ENCODE data around the gene WNT9B. TPM values are rescaled to one million over a fixed set of nuclear protein-coding genes. Genes with fewer than 3 reads are reported as not detected.

Gene WNT9B
- total RNA-seq, 1 experiment from 2014 or later: 0.70 TPM

DNA sequence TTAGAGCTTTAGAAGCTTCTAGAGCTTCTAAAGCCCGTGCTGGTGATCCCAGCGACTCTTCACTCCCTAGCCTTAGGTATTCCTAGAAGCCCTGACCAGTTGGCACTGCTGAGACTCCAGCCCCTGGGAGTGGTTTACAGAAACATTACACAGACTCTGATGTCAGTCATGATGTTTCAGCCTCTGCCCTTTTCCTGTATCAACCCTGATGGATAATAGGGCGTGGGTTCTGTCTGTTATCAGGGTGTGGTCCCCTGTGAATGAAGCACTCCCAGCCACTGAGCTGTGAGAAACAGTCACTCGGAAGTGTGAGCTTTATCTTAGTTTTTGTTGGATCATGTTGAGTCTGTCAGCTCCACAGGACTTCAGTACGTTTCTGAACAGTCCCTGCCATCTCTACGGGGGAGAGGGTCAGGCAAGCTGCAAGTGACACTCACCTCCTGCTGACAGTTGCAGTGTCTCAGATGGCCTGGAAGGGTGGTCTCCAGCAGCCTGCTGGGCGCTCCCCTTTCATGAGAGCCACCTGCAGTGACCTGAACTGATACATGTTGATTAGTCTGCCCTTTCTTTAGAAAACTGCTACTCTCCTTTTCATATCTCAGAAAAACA lies 84.4 kb downstream of the WNT9B start:
- no peak overlapping the region for H2BK15ac ChIP-seq (ENCODE audit: low read depth, low read length)
- TF ChIP-seq, protein P1, sequence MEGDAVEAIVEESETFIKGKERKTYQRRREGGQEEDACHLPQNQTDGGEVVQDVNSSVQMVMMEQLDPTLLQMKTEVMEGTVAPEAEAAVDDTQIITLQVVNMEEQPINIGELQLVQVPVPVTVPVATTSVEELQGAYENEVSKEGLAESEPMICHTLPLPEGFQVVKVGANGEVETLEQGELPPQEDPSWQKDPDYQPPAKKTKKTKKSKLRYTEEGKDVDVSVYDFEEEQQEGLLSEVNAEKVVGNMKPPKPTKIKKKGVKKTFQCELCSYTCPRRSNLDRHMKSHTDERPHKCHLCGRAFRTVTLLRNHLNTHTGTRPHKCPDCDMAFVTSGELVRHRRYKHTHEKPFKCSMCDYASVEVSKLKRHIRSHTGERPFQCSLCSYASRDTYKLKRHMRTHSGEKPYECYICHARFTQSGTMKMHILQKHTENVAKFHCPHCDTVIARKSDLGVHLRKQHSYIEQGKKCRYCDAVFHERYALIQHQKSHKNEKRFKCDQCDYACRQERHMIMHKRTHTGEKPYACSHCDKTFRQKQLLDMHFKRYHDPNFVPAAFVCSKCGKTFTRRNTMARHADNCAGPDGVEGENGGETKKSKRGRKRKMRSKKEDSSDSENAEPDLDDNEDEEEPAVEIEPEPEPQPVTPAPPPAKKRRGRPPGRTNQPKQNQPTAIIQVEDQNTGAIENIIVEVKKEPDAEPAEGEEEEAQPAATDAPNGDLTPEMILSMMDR (conservative IDR thresholded peaks at IDR 0.05): no peak
- no peak overlapping the region for H4K5ac ChIP-seq (ENCODE audit: insufficient read length, low read depth, low read length)
- H3K27me3 ChIP-seq (ENCODE audit: insufficient read depth, low read length): no peaks in the 10 kb centered on the region
- H2AFZ ChIP-seq (ENCODE audit: low read length): no peak overlapping the region
- H3K79me2 ChIP-seq (ENCODE audit: insufficient read depth, low read length): no peaks in the 10 kb centered on the region
- H2BK12ac ChIP-seq (ENCODE audit: insufficient read length, low read depth, low read length): no peak overlapping the region
- H3K4ac ChIP-seq (ENCODE audit: low read depth, low read length): no peak overlapping the region
- H3K4me3 Mint-ChIP-seq: no peak overlapping the region
- H3K18ac ChIP-seq (ENCODE audit: insufficient read length, low read depth, low read length): no peak overlapping the region
- no peak overlapping the region for H3K27ac ChIP-seq (ENCODE audit: insufficient read length, low read depth, low read length)
- H3K9me3 Mint-ChIP-seq: no peaks in the 10 kb centered on the region
- no peak overlapping the region for H4K8ac ChIP-seq (replicated peaks; ENCODE audit: insufficient read length, low read depth, low read length)
- no peak overlapping the region for H2AK5ac ChIP-seq (ENCODE audit: insufficient read length, low read length)
- no peaks in the 10 kb centered on the region for H3K4me1 ChIP-seq (ENCODE audit: insufficient read depth, low read length)
- H2BK20ac ChIP-seq (ENCODE audit: low read depth, low read length, poor library complexity, severe bottlenecking): no peak overlapping the region
- no peak overlapping the region for H3K23ac ChIP-seq (ENCODE audit: insufficient read length, low read depth, low read length)
- peaks cover 34 to 93% (median 90%) of the 10 kb centered on the region in 3 experiments; a peak in 6 of 7 replicates for H3K36me3 Mint-ChIP-seq (ENCODE audit: insufficient read depth in 1 of 3, low read depth in 3 of 3)
- no peak overlapping the region for H2BK120ac ChIP-seq (ENCODE audit: low read depth, low read length, poor library complexity, severe bottlenecking)
- no CpG with 5 or more reads among the region's 7 CpGs for WGBS (ENCODE audit: extremely low coverage, insufficient read length, low lambda C conversion rate)
- H3K23me2 ChIP-seq (ENCODE audit: insufficient read length, low read depth, low read length, poor library complexity, severe bottlenecking): no peaks in the 10 kb centered on the region
- H3K4me1 Mint-ChIP-seq: no peaks in the 10 kb centered on the region; a peak in 1 of 4 replicates
- no peak for DNase-seq
- H3T11ph ChIP-seq (ENCODE audit: low read length): no peak overlapping the region
- H4K20me1 ChIP-seq (ENCODE audit: control insufficient read depth, insufficient read depth, insufficient read length): no peaks in the 10 kb centered on the region
- no peak overlapping the region for H3K56ac ChIP-seq (ENCODE audit: insufficient read length, low read depth, low read length)
- H3K14ac ChIP-seq (ENCODE audit: insufficient read depth, low read length): no peak overlapping the region; the same call in 1 of the 2 replicates
- H3K4me2 ChIP-seq (ENCODE audit: insufficient read depth, insufficient read length, low read length): no peak overlapping the region
- no peaks in the 10 kb centered on the region for H3K9me3 ChIP-seq (ENCODE audit: control insufficient read depth, low read depth, low read length)
- no peak overlapping the region for H3K9ac ChIP-seq (ENCODE audit: extremely low read depth, insufficient read length, low read length)
- H3K27ac Mint-ChIP-seq: no peak overlapping the region
- H3K27me3 Mint-ChIP-seq (ENCODE audit: low read depth): no peaks in the 10 kb centered on the region
- no peak overlapping the region for H2BK5ac ChIP-seq (ENCODE audit: insufficient read length, low read length)
- H4K91ac ChIP-seq (ENCODE audit: insufficient read length, low read depth, low read length): no peak overlapping the region
- H3K79me1 ChIP-seq (ENCODE audit: insufficient read depth, low read depth, low read length, poor library complexity, severe bottlenecking): no peaks in the 10 kb centered on the region

Other genes with a start within 250 kb of the WNT9B start
- gene WNT3, start 32.9 kb upstream of the WNT9B start, total RNA-seq (2021): 22.4 and 22.7 TPM in 2 replicates
- gene GOSR2, start 71.6 kb downstream of the WNT9B start, total RNA-seq (2021): 48.9 and 53.5 TPM in 2 replicates
- gene RPRML, start 127.7 kb downstream of the WNT9B start, total RNA-seq (2021): 1.3 and 1.4 TPM in 2 replicates